NCI-H1417 (cell line): ENCODE results near the gene WEE2.
A peak's percentile ranks its signal among the peaks of the same experiment; 100 is the strongest.
"Not testable (repeated sequence)": the region's sequence is repeated elsewhere in the genome, so short reads cannot be mapped to it uniquely, and the experiment has no call there.

Experiments used
- DNase-seq, 3 experiments: peaks; one replicate each; lab custom pipeline; 2025; lab: John Stamatoyannopoulos, UW

Gene WEE2

DNA sequence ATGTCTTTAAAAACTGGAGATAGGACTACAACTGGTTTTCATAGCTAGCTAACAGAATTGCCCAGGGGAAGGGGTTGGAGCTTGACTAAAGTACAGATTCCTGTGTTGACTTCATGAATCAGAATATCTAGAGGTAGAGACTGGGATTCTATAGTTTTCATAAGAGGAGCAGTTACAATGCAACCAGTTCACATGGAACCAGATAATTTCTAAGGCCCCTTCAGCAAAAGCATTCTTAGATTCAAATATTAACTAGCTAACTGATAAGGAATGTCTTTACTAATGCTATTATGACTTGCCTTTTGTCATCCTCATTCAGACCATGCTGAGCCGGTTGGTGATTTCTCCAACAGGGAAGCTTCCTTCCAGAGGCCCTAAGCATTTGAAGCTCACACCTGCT is 5.7 kb downstream of the WEE2 start:
- no peak for DNase-seq

DNA sequence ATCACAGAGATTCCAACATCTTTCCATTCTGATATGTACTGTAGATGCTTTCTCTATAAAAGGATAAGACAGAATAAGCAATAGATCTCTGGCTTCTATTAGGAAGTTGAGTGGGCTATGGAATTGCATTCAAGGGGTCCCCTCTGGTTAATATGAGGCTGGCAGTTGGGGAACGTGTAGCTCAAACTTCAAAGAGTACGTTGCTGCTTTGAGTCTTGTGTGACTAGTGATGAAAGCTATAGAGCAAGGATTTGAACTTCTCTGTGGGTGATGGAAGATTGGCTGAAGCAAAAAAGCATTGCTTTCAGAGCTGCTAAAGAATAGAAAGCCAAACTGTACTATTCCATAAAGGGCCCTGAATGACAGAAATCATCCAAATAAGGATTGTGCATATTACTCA is 6.4 kb downstream of the WEE2 start:
- no peak for DNase-seq

- DNase-seq: no peak
Observed at GRCh38 chr7:141715018-141715417, 6.9 kb downstream of the WEE2 start.

GRCh38 chr7:141715794-141716689 is 7.9 kb downstream of the WEE2 start:
- no peak for DNase-seq

GRCh38 chr7:141717450-141717849 is 9.3 kb downstream of the WEE2 start:
- no peak for DNase-seq

DNA sequence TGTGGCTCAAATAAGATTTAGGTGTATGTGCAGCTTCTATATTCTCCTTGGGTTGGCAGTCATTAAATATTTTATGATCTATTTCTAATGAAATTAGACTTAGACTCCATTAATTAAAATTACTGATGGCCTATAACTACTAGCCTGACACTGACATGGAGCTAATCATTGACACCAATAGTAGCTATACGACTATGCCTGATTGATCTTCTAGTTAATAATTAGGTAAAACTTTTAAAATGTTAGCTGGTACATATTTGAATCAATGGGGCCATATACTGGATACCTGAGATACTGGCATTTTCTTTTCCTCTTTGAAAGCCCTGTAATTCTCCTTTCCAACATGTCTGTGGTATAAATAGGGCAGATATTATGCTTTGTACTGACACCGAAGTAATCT is 14.4 kb downstream of the WEE2 start:
- no peak for DNase-seq

DNA sequence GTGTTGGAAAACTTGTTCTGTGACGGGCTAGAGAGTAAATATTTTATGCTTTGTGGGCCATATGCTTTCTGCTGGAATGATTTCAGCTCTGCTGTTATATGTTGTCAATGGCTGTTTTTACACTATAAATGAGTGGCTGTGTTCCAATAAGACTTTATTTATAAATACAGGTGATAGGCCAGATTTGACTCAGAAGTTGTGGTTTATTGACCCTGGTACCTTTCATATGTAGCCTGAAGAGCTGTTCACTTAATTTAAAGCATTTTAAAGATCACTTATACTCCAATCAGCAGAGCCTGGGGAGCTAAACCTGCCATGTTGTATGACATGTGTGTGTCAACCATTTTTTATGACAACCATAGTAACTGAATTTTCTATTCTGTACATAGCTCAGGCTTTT is 20.9 kb downstream of the WEE2 start:
- no peak for DNase-seq

DNA sequence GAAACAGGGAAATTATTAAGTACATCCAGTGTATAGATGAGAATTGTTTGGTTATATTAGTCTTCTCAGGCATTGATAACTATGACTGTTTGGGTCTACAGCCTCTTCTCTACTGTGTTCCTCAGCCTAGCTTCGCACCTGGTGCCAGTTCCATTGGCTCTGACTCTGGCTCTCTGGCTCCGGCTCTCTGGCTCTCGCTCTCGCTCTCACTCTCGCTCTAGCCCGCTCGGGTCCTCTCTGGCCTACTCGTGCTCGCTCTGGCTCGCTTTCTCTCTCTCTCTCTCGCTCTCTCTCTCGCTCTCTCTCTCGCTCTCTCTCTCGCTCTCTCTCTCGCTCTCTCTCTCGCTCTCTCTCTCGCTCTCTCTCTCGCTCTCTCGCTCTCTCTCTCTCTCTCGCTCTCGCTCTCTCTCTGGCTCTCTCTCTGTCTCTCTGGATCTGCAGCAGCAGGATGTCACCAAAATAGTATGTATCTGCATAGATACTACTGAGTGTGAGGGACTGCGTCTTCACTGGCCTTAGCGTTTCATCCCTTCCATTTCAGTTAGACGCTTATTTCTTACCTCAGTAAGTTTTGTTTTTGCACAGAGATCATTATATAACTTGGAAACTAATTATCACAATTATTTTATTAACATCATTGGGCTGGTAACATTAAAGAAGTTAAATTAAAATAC is 23.5 kb downstream of the WEE2 start:
- DNase-seq: no peak

DNA sequence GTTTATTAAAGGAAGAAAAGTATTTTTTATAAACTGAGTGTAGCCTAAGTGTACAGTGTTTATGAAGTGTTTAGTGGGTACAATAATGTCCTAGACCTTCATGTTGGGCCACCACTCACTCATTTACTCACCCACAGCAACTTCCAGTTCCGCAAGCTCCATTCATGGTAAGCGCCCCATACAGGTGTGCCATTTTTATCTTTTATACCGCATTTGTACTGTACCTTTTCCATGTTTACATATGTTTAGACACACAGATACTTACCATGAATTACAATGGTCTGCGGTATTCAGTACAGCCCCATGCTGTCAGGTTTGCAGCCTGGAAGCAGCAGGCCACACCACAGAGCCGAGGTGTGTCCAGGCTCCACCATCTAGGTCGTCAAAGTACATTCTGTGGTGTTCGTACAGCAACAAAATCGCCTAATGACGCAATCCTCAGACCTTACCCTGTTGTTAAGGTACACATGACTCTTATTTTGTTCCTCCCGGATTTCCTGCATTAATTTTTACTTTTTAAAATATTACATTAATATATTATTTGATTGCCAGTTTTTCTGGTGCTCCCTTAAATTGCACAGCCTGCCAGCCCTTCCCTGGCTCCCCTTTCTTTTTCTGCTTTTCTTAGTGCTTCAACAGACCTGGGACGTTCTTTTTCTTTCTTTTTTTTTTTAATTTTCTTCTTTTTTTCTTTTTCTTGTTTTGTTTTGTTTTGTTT is 29.1 kb downstream of the WEE2 start:
- peak in 2 of 3 experiments; percentile 52 to 78 for DNase-seq

DNA sequence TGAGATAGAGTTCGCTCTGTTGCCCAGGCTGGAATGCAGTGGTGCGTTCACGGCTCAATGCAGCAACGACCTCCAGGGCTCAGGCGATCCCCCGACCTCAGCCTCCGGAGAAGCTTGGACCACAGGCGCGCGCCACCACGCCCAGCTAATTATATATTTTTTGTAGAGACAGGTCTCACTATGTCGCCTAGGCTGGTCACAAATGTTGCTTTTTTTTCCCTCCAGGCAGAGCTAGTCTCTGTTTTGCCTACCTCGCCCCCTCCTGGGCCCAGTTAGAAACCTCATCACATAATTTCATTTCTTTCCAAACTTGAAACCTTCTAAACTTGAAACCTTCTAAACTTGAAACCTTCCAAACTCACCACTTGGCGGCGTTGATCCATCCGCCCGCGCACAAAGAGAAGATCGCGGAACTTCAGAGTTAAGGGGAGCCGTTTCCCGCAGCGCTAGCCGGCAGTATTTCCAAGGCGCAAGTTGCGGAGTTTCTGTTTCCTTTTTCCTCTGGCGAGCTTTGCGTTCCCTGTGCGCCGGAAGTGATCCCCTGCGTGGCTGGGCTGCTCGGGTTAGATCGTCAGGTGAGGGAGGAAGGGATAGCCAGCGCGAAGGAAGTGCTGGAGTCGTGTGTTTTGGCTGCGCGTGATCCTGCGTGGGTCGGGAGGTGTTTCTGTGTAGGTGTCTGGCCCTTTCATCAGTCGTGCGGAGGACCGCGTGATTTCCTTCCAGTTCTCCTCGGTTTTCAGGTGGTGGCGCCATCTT is 29.9 kb downstream of the WEE2 start, which contains the start of gene SSBP1:
TSS of gene SSBP1 (plus strand) at position 523 of the 756 bp plus-strand sequence. CDS start 809 bp downstream, outside the sequence.
- peak; percentile 97 to 100 (median 98) for DNase-seq

- DNase-seq: no peak
Observed at GRCh38 chr7:141738592-141739013, 30.4 kb downstream of the WEE2 start.

- no peak for DNase-seq
Observed at GRCh38 chr7:141739250-141739649, 31.1 kb downstream of the WEE2 start.

DNA sequence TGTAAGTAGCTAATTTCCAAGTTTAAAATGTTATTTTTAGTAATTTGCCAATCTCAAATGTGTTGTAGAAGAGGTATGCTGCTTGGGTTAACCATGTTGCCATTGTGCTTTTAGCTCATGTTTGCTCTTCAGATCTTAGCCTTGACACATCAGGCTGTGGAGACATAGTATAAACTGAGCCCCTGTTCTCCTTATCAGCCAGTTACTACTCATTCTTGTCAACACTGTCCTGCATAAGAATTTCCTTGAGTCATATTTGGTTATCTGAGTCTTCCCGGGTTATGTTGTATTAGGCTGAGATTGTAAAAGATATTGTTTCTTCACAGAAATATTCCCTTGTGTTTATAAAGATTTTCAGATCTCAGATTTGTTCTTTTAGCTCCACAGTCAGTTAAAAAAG is 34.1 kb downstream of the WEE2 start:
- DNase-seq: no peak

DNA sequence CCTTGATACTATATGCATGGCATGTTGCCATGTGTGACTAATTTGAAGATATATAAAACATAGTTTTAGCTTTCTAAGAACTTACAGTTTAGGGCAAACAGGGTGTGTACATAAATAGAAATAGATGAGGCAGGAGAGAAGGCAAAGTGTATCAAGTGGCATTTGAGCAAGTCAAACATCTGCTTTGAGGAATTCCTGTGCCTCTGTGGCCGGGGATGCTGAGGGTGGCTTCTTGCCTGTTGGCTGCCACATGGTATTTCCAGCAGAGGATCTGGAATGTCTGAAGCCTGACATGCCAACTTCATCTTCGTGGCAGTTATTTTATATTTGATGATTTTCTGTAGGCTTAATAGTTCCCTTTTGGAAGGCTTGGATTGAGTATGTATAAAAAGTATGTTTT is 36.0 kb downstream of the WEE2 start:
- no peak for DNase-seq

- no peak for DNase-seq
Observed at GRCh38 chr7:141748396-141748795, 40.2 kb downstream of the WEE2 start.

DNA sequence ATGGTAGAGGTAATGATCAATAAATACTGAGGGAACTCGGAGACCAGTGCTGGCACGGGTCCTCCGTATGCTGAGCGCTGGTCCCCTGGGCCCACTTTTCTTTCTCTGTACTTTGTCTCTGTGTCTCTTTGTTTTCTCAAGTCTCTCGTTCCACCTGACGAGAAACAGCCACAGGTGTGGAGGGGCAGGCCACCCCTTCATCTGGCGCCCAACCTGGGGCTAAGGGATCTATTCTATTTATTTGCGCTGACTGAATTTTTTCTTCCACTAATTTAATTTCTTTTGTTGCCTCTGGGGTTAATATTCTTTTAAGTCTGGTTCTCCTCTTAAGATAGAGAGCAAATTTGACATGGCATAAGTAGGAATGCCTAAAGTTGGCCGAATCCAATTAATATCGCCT is 43.8 kb downstream of the WEE2 start:
- DNase-seq: peak in 1 of 3 experiments; percentile 15

DNA sequence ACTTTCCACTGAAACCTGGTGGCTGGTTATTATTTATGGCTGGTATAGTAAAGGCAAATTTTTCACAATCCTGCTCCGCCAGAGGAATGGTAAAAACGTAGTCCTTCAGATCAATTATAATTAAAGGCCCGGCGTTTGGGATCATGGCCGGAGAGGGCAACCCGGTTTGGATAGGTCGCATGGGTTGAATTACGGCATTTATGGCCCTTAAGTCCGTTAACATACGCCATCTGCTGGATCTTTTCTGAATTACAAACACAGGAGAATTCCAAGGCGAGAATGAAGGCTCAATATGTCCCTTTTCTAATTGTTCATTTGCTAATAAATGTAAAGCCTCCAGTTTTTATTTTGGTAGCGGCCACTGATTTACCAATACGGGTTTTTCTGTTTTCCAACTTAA is 44.5 kb downstream of the WEE2 start:
- DNase-seq: no peak

GRCh38 chr7:141754939-141755338 is 46.8 kb downstream of the WEE2 start:
- DNase-seq: peak; percentile 8 to 56 (median 13)

- no peak for DNase-seq
Observed at GRCh38 chr7:141763797-141764196, 55.6 kb downstream of the WEE2 start, which contains the start of gene TAS2R3. TAS2R3 (plus strand) TSS chr7:141764097; CDS start chr7:141764159, 62 bp downstream.

- DNase-seq: not testable (repeated sequence)
Observed at GRCh38 chr7:141770083-141770583, 62.0 kb downstream of the WEE2 start.

DNA sequence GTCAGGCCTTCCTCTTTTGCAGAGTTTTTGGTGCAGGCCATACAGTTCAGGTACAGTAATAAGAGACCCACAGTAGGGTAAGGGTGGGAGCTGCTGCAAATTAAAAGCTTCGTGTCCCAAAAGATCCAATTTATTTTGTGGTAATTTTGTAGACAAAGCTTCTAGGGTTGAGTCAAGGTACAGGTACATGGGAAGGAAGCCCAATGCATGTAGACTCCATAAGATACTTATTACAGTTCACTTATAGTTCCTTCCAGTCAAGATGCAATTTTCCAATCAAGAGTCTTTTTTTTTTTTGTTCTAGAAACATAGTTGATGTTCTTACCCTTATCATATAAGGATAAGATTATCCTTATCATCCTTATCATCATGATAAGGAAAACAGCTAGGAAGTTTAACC is 68.2 kb downstream of the WEE2 start, which contains the start of gene TAS2R4:
TSS of gene TAS2R4 (plus strand) at position 301 of the 400 bp plus-strand sequence. CDS start 1,815 bp downstream, outside the sequence.
- DNase-seq: no peak
